Retinal pigment epithelial cell (primary cell): ENCODE results near the gene ZNF581.

Experiments used
- DNase-seq: peaks from one replicate; pipeline ENCODE4 v3.0.0-alpha.2; 2010; ENCODE audit warnings: low read depth
- H3K4me3 ChIP-seq: 2 replicates; pipeline ENCODE4 v1.5.1; 2011; ENCODE audit warnings: mild to moderate bottlenecking, low read length, control low read depth, moderate library complexity
- CTCF ChIP-seq: conservative IDR thresholded peaks from 2 replicates; pipeline ENCODE4 v1.5.1; 2011; ENCODE audit warnings: low read depth, low read length, control low read depth, inconsistent platforms

The ZNF581 gene

GRCh38 chr19:55654323-55654867, 10.9 kb downstream of the ZNF581 start:
- no peak for TF ChIP-seq CTCF
- peak overlapping the region; percentile 89 for H3K4me3 ChIP-seq
- DNase-seq = peak; percentile 97

- DNase-seq = peak; percentile 54
- H3K4me3 ChIP-seq = peak within 1 kb of the TSS; percentile 89
- TF ChIP-seq CTCF = no peak
Measured at GRCh38 chr19:55654868-55655647, 11.6 kb downstream of the ZNF581 start, which contains the start of gene U2AF2. Gene U2AF2, plus strand, starts transcription at chr19:55655035. Its CDS starts 70 bp downstream, at chr19:55655105.

- TF ChIP-seq CTCF = no peak
- H3K4me3 ChIP-seq = peak overlapping the region; percentile 68
- no peak for DNase-seq
Measured at GRCh38 chr19:55655648-55656040, 12.2 kb downstream of the ZNF581 start.

GRCh38 chr19:55656552-55656951, 13.1 kb downstream of the ZNF581 start:
- no peak for DNase-seq
- H3K4me3 ChIP-seq = peak overlapping the region; percentile 68
- no peak for TF ChIP-seq CTCF

GRCh38 chr19:55656988-55657747, 13.7 kb downstream of the ZNF581 start:
- no peak for TF ChIP-seq CTCF
- H3K4me3 ChIP-seq = peak overlapping the region; percentile 68
- DNase-seq = no peak

- H3K4me3 ChIP-seq = no peak overlapping the region
- no peak for TF ChIP-seq CTCF
- no peak for DNase-seq
Measured at GRCh38 chr19:55658846-55659459, 15.5 kb downstream of the ZNF581 start.
